Parathyroid adenoma (tissue), 2 donors: ENCODE measurements around the gene PRDX5.

ENCODE experiments used
- H2AFZ ChIP-seq: fragments of 300-600 bp; sonication (generic); one replicate; pipeline ENCODE4 v1.7.0; 2017; ENCODE audit warnings: antibody characterized with exemption, mild to moderate bottlenecking
- H3K27ac ChIP-seq: fragments of 300-600 bp; sonication (generic); one replicate; pipeline ENCODE4 v1.7.0; 2017
- H3K27me3 ChIP-seq: fragments of 300-600 bp; sonication (generic); one replicate; pipeline ENCODE4 v1.7.0; 2017; ENCODE audit warnings: low read length; ENCODE audit not compliant: control insufficient read depth, insufficient read depth
- H3K36me3 ChIP-seq: fragments of 300-600 bp; sonication (generic); one replicate; pipeline ENCODE4 v1.7.0; 2017; ENCODE audit warnings: low read length; ENCODE audit not compliant: control insufficient read depth, insufficient read depth
- H3K4me1 ChIP-seq: fragments of 300-600 bp; sonication (generic); one replicate; pipeline ENCODE4 v1.7.0; 2017; ENCODE audit warnings: control low read depth
- H3K4me2 ChIP-seq: fragments of 300-600 bp; sonication (generic); one replicate; pipeline ENCODE4 v1.7.0; 2017; ENCODE audit warnings: low read length
- H3K4me3 ChIP-seq: fragments of 300-600 bp; sonication (generic); one replicate; pipeline ENCODE4 v1.7.0; 2017; ENCODE audit warnings: low read depth, low read length
- H3K79me2 ChIP-seq: fragments of 300-600 bp; sonication (generic); one replicate; pipeline ENCODE4 v1.7.0; 2017; ENCODE audit warnings: control low read depth
- H3K9ac ChIP-seq: fragments of 300-600 bp; sonication (generic); one replicate; pipeline ENCODE4 v1.7.0; 2017; ENCODE audit warnings: mild to moderate bottlenecking
- H3K9me3 ChIP-seq: fragments of 300-600 bp; sonication (generic); one replicate; pipeline ENCODE4 v1.7.0; 2017; ENCODE audit warnings: low read length; ENCODE audit not compliant: control insufficient read depth
- CTCF ChIP-seq: fragments of 300-600 bp; sonication (generic); IDR thresholded peaks from one replicate; pipeline ENCODE4 v1.7.0; 2017; ENCODE audit warnings: antibody characterized with exemption, mild to moderate bottlenecking
- donor health status: primary hyperparathyroidism.

PRDX5 gene

GRCh38 chr11:64286801-64287159, 31.1 kb upstream of the PRDX5 start:
- Histone ChIP-seq H3K9me3 (no peaks in the 10 kb centered on the region), H3K27ac (no peak overlapping the region), H3K9ac (no peak overlapping the region), H3K79me2 (peaks cover 20% of the 10 kb centered on the region), H3K4me1 (peaks cover 6% of the 10 kb centered on the region), H3K36me3 (no peaks in the 10 kb centered on the region), H2AFZ (no peak overlapping the region), H3K4me3 (no peak overlapping the region), H3K4me2 (no peak overlapping the region), H3K27me3 (no peaks in the 10 kb centered on the region)
- TF ChIP-seq CTCF: no peak

- Histone ChIP-seq H3K4me1 (peaks cover 6% of the 10 kb centered on the region), H3K79me2 (peaks cover 15% of the 10 kb centered on the region), H3K4me2 (no peak overlapping the region), H3K9ac (no peak overlapping the region), H3K36me3 (no peaks in the 10 kb centered on the region), H3K4me3 (no peak overlapping the region), H3K27me3 (no peaks in the 10 kb centered on the region), H2AFZ (no peak overlapping the region), H3K9me3 (no peaks in the 10 kb centered on the region), H3K27ac (no peak overlapping the region)
- TF ChIP-seq CTCF: no peak
These were observed 30.1 kb upstream of the PRDX5 start for GRCh38 chr11:64287676-64288352.

GRCh38 chr11:64288353-64288750, 29.6 kb upstream of the PRDX5 start:
- no peak for TF ChIP-seq CTCF

GRCh38 chr11:64289002-64289564, 28.8 kb upstream of the PRDX5 start:
- Histone ChIP-seq H3K9ac (no peak overlapping the region), H3K9me3 (no peaks in the 10 kb centered on the region), H3K4me1 (peaks cover 2% of the 10 kb centered on the region), H2AFZ (no peak overlapping the region), H3K27me3 (no peaks in the 10 kb centered on the region), H3K79me2 (peaks cover 4% of the 10 kb centered on the region), H3K4me3 (no peak overlapping the region), H3K4me2 (no peak overlapping the region), H3K36me3 (no peaks in the 10 kb centered on the region), H3K27ac (no peak overlapping the region)
- TF ChIP-seq CTCF: no peak

More at GRCh38 chr11:64288353-64288750, 29.6 kb upstream of the PRDX5 start:
- Histone ChIP-seq H3K36me3 (no peaks in the 10 kb centered on the region), H3K79me2 (peaks cover 10% of the 10 kb centered on the region), H2AFZ (no peak overlapping the region), H3K4me3 (no peak overlapping the region), H3K9me3 (no peaks in the 10 kb centered on the region), H3K27me3 (no peaks in the 10 kb centered on the region), H3K27ac (no peak overlapping the region), H3K4me1 (peaks cover 6% of the 10 kb centered on the region), H3K9ac (no peak overlapping the region), H3K4me2 (no peak overlapping the region)
